NCI-H1694 treated with DMSO at 0.1 percent for 48 hours (cell line): ENCODE results near the gene CTDSPL.
"Not testable (repeated sequence)": the region's sequence is repeated elsewhere in the genome, so short reads cannot be mapped to it uniquely, and the experiment has no call there.

Experiments
- DNase-seq: peaks from one replicate; lab custom pipeline; 2025; lab: John Stamatoyannopoulos, UW

The CTDSPL gene

DNA sequence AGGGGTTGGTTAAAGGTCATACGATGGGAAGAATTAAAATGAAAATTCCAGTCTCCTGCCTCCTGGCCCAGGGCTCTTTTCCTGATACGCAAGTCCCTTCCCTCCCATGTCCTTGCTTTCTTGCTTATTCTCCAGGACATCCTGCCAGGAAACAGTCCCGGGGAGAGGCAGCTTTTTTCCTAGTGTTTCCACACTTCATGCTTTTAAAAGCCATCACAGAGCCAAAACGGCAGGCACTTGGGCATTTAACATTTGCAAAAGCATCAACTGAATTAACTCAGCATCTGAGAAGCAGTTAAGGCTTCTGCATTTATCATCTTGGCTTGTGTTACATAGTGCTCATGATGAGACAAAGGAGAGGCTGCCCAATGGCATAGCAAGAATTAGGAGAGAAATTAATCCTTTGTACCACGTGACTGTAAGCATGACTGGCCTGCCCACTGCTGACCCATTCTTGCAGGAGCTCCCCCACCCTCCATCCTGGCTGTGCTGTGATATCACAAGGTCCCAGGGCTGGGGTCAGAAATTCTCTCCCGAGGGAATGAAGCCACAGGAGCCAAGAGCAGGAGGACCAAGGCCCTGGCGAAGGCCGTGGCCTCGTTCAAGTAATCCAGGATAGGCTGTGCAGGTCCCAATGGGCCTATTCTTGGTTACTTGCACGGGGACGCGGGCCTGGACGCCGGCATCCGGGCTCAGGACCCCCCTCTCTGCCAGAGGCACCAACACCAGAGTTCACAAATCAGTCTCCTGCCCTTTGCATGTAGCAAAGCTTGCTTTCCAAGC, 107.3 kb downstream of the CTDSPL start:
- DNase-seq = no peak

DNA sequence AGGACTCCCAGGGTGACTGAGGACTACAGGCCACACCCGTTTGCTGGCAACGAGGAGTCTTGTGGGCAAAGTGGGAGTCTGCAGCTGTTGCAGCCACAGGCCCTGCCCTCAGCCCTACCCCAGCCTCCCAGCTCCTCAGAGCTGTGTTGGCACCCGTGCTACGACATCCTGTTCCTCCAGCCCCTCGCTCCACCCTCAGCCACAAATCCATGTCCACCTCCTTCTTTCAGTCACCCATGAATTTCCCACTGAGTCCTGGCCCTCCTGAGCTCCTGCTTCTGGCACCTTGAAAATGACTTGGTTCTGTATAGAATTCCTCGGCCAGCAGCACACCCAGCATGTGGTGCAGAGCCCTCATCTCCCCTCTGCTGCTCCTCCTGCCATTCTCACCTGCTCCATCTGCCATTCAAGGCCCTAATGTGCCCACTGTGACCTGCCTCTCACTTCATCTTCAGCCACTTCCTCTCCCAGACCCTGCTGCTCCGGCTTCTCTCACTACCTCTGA, 108.0 kb downstream of the CTDSPL start:
- DNase-seq = no peak

DNA sequence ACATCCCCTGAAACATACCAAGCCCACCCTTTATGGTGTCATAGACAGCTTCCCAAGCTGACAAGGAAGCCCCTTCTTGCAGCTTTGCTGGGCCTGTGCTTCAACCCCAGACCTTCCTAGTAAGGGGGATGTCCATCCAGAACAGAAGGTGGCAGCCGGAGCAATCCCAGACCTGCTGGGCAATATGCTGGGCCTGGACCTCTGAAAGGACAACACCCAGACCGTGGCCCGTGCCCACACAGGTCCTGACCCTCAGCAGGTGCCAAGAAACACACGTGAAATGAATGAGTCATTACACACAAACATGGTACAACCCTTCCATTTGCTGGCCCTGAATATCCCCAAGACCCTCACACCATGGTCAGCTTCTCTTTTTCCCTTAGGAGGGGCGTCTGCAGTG, 109.1 kb downstream of the CTDSPL start:
- DNase-seq = no peak

DNA sequence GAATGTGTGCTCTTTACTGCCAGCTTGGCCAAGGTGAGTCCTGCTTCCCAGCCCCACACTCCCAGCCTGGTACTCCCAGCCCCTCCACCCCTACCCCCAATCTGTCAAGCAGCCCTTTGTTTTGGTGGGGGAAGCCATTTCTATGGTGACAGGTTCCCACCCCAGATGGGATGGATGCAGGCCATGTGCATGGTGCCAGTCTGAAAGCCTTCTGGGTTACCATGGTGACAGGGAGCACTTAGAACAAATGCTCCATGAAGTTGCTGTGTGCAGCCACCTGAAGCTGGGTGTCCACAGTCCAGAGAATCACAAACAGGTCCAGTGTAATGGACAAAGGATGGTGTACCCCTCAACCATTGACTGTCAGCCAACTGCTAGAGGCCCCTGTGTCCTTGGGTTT, 109.8 kb downstream of the CTDSPL start:
- DNase-seq = peak; percentile 48

DNA sequence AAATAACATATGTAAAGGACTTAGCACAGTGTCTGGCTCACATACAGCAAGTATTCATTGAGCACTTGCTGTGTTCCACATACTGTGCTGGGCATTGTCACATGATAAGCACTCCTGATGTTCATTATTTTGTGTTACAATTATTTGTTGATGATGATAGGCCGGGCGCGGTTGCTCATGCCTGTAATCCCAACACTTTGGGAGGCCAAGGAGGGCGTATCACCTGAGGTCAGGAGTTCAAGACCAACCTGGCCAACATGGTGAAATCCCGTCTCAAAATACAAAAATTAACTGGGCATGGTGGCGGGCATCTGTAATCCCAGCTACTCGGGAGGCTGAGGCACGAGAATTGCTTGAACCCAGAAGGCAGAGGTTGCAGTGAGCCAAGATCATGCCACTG, 110.4 kb downstream of the CTDSPL start:
- not testable (repeated sequence) for DNase-seq

DNA sequence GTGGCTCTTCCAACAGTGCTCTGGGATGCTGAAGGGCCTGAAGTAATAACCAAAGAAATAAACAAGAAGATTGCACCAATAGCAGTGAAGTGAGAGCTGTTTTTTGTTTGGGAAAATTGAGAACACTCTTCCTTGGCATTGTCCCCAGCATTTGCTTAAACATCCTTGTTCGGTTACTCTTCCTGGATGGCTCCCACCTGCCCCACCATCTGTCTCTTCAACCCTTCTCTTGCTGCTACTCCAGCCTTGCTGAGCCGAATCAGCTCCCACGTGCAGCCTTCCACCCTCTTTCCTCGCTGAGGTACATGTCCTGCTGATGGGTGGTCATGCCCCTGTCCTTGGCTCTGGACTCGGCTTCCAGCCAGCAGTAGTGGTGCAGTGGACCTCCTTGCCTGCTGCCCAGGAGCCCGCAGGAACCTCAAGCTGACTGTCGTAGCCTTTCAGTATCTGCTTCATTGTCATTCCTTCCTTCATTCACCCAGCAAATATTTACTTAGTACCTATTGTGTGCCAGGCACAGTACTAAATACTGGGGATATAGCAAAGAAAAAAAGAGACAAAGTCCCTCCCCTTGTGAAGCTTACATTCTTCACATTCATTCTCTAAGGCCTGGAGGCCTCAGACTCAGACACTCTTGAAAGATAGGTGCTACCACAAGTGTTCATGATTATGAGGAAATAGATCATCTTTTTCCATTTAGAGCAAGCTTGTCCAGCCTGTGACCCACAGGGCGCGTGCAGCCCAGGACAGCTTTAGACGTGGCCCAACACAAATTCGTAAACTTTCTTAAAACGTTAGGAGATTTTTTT, 111.8 kb downstream of the CTDSPL start:
- DNase-seq = peak; percentile 65

DNA sequence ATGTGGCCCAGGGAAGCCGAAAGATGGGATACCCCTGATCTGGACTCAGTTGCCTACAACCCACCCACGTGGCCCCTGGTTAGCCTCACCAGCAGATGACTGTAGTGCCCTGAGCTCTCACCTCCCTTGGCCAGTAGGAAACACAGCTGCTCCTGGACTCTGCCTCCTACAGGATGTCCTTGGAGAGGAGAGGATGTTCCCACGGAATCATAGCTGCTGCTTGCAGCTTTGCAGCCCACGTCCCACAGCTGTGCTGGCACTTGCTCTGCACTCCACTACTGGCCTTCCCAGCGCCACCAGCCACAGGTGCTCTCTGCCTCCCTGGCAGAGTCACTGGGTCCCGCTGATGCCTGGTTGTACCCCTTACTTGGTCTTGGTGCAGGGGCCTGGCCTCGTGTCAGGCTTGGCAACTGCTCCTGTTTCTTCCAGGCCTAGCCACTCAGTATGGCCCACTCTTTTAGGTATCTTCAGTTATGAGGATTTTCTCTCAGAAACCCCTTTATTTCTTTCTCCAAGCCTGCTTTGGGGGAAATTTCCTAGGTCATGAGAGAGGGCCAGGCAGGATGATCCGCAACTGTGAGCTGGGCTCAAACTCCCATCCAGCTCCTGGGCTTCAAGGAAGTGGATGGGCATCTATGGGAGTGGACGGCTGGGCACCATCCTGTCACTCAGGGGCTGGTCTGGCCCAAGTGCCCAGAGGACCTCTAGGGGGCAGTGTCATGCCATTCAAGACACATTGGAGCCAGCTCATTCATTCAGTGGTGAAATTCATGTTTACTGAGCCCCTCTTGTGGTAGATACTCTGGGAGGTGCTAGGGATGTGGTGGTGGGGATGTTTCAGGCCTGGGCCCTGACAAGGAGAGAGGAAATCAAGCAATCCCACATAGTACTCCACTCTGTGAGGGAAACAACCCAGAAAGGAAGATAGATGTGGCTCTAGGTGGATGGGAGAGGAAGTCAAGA, 112.7 kb downstream of the CTDSPL start:
- DNase-seq = peak; percentile 83

DNA sequence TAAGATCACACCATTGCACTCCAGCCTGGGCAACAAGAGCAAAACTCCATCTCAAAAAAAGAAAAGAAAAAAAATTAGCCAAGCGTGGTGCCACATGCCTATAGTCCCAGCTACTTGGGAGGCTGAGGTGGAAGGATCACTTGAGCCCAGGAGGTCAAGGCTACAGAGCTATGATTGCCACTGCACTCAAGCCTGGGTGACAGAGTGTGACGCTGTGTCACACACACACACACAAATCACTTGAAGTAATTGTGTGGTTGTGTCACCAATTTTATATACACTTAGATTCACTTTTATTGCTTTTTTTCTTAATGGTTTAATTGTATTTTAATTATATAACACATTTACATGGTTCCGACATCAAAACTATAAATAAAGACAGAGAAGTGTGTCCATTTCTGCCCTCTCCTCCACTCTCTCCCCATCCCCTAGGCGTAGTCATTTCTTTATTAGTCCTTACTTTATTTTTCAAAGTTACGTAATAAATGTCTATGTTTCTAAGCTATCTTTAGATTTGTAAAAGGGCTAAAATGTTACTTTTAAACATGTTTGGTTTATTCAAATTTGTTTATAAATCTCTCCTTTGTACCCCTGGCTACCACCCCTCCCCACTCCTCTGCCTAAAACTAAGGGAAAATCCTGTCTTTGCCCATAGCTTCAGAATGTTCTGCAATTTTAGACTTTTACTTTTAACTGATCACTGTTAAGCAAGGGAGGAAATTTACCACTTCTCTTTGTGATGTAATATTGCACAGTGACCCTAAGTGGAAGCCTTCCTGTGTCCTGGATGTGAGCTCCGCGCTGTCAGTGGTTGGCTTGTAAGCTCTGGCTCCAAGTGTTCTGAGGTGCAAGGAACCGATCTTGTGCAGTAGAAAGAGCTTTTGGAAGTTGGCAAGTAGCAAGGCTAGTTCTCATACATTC, 118.1 kb downstream of the CTDSPL start:
- no peak for DNase-seq

DNA sequence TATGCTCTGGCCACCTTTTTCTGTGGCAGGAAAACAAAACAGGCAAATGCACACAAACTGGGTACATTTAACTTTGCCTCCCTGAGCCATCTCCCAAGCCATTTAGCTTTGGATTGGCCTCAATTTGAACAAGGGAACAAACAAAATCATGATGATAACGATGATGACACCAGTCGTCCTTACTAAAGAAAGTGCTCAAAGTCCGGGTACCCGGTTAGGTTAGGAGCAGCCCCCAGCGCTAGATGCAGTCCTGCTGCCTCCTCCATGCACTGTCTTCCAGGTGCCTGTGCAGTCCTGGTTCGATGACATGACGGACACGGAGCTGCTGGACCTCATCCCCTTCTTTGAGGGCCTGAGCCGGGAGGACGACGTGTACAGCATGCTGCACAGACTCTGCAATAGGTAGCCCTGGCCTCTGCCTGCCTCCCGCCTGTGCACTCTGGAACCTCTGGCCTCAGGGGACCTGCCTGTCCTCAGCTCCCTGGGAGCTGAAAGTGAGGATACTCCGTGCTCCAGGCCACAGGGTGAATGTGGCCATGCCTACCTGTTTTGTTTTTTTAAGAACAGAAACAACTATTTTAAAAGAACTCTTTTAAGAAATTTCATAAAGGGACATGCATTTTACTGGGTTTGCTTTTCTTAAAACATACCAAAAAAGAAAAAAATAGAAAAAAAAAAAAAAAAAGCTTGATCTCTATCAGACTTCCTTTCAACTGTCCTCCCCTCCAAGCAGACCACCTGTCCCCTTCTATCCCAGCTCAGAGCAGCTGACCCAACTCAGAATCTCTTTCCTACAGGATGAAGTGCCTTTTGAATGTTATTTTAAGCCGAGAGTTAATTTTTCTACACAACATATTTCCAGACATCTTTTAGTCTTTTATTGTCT, 119.0 kb downstream of the CTDSPL start:
- DNase-seq = no peak

DNA sequence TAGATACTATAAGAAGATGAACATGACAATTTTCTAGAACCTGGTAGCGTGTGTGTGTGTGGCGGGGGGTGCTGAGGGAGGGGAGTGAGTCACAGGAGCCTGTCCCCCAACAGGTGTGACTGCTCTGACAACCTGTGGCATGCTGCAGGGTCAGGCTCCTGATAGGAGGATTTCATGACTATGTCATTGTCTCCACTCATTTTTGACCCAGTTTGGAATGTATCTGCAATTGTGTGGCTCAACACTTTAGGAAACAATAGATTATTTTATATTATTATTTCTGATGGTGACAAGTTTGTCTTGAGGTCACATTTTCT, 119.6 kb downstream of the CTDSPL start:
- no peak for DNase-seq

DNA sequence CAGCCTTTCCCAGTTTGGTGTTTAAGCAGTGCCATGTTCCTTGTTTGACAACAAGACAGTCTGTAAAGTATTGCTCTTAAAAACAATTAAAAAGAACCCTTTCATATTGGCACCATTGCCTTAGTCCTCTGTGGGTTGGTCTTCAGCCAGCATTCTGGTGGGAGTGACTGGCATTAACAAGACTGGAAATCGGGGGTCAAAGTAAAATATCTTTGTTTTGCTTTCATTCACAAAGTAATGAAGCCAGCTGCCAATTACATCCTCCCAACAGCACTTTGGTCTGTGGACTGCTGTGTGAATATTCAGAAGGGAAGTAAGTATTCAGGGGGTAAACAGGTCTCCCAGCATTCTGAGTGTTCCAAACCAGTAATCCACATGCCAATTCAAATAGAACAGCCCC, 120.7 kb downstream of the CTDSPL start:
- DNase-seq = no peak

DNA sequence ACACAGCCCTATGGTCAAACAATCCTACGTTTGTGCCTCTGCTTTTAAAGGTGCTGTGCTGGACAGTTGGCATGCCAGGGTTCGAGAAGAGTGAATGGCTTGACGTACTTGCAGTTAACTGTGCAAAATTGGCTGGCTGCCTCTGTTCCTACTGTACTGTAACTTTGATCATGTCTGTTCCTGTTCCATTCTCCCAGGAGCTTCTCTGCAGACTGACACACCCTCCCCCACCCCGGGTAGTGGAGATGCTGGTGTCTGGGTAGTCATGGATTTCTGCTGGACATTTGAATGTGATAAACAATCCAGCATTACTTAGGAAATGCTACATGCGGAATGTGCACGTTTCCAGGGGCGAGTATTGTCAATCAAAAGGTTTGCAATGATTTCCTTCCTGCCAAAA, 122.4 kb downstream of the CTDSPL start:
- no peak for DNase-seq

DNA sequence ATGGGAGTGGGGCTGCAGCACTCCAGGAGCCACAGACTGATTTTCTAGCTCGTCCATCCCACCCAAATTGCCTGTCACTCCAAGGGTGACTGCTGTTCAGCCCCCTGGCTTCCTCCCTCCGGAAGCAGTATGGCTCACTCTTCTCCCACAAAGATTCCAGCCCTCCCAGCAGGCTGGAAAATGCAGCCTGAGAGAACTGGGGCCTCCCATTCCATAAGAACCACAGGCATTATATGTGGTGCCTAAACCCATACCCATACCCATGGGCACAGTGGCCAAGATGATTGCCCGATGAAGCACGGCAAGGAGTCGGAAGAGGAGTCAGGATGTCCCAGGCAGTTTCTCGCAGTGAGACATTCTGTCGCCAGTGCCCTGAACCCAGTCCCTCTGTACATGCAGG, 122.9 kb downstream of the CTDSPL start:
- DNase-seq = no peak

DNA sequence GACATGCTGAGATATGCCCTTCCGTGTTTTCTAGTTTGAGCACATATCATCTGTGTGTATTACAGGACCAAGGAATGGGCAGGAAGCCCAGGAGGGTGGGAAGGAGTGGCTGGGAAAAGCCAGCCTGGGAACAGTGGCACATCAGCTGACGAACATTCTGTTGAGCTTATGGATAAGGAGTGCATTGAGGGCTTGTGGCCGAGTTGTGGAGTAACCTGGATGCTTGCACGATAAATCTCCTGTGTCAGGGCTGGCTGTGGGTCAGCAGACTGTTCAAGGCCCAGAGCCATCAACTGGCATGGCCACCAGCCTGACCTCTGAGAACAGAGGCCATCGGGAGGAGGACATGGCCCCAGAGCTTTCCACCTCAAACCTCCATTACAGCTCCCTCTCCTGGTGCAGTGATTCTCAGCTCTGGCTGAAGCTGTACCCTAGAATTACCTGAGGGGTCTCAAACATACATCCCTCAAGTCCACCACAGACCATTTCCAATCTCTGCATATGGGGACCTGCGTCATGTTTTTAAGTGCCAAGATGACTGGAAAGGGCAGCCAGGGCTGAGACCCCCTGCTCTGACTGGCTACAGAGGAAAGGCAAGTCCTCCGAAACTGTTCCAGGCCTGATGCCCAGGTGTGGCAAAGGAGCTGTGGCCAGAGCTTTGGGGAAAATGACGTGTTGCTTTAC, 124.1 kb downstream of the CTDSPL start:
- DNase-seq = no peak

DNA sequence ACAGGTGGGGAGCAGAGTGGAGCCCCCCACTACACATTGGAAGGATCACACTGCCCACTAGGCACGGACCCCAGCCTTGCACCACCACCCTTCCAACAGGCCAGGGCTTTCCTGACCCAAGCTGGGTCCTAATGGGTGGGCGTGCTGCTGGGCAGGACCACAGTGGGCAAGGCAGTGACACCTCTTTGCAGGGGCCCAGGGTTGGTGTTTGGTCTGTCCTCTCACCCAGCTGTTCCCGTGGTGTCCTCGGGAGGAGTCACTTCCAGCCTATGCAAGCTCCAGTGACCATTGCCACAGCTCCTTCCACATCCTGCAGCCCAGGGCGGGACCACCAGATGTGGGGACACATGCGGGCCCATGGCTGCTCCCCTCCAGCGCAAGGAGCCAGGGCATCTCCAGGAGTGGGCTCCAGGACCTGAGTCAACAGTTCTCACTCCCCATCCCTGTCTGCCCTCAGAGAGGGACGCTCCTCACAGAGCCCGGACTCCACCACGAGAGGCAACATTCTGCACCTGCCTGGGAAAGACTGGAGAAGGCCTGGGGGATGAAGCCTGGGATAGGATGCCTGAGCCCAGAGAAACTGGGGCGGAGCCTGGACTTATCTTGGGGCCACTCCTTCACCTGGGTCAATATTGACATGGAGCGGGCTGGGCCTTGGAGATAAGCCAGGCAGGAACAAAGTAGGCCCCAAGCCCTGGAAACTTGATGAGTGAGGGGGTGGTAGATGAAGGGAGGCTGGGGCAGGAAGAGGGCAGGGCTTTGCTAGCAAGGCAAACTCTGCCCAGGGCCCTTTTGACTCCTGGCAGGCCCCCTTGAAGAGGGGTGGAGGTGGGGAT, 125.0 kb downstream of the CTDSPL start:
- no peak for DNase-seq

DNA sequence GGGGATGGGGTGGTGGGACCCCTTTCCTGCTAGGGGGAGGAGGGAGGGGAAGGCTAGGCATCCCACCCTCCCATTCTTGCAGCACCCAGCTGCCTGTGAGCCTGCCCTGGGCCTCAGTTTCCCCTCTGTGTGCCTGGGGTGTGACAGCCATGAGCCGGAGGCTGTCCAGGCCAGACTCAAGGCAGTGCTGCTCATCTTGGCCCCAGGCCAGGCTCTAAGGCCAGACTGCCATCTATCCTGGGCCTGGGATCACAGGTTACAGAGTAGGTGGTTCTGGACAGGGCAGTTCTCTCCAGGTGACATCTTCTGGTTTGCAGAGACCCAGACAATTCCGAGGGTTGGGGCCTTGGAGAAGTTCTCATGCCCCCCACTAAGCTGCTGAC, 125.6 kb downstream of the CTDSPL start:
- DNase-seq = no peak

DNA sequence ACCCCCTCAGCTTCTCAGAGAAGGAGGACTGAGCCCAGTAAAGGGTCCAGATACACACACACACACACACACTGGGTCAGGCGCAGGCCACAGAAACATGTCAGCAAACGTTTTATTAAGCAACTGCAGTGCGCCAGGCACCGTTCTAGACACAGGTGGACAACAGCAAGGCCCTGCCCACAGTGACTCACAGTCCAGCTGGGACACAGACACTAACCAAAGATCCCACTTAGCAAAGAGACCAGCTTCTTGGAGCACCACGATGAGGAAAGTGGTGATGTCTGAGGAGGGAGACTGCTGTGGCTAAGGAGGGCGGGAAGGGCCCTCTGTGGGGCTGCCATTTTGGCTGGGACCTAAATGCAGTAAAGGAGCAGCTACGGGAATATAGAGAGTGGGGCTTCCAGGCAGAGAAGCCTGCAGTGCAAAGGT, 126.1 kb downstream of the CTDSPL start:
- no peak for DNase-seq

DNA sequence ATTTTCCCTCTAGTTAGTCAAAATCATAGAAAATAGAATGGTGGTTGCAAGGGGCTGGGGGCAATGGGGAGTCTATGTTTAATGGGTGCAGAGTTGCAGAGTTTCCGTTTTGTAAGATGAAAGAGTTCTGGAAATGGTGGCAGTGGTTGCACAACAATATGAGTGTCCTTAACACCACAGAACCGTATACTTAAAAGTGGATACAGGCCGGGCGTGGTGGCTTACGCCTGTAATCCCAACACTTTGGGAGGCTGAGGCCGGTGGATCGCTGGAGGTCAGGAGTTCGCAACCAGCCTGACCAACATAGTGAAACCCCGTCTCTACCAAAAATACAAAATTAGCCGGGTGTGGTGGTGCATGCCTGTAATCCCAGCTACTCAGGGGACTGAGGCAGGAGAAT, 126.7 kb downstream of the CTDSPL start:
- DNase-seq = not testable (repeated sequence)
